ENCODE measurements around the gene KCTD3. TPM values are rescaled to one million over a fixed set of nuclear protein-coding genes. Genes with fewer than 3 reads are reported as not detected.
A peak's percentile ranks its signal among the peaks of the same experiment; 100 is the strongest.

The KCTD3 gene
- total RNA-seq, 1 donor from 2014 or later: 16.9 TPM

- Histone ChIP-seq H3K4me3 (ENCODE audit: low read depth, low read length) (no peak overlapping the region), H3K27me3 (ENCODE audit: control insufficient read depth, insufficient read depth, low read length) (no peaks in the 10 kb centered on the region), H3K36me3 (ENCODE audit: control insufficient read depth, insufficient read depth, low read length) (peaks cover 1% of the 10 kb centered on the region)
- TF ChIP-seq CTCF (IDR thresholded peaks at IDR 0.05; ENCODE audit: insufficient read depth, low read length, poor library complexity, severe bottlenecking): no peak
- DNase-seq (ENCODE audit: low read depth): no peak
These were observed 36.2 kb downstream of the KCTD3 start for GRCh38 chr1:215603319-215603718.

- Histone ChIP-seq H3K4me3 (ENCODE audit: low read depth, low read length) (no peak overlapping the region), H3K27me3 (ENCODE audit: control insufficient read depth, insufficient read depth, low read length) (no peaks in the 10 kb centered on the region), H3K36me3 (ENCODE audit: control insufficient read depth, insufficient read depth, low read length) (peaks cover 1% of the 10 kb centered on the region)
- no peak for TF ChIP-seq CTCF (IDR thresholded peaks at IDR 0.05; ENCODE audit: insufficient read depth, low read length, poor library complexity, severe bottlenecking)
- no peak for DNase-seq (ENCODE audit: low read depth)
These were observed 38.0 kb downstream of the KCTD3 start for GRCh38 chr1:215605011-215605621.

GRCh38 chr1:215606036-215606435 is 38.9 kb downstream of the KCTD3 start:
- no peak for DNase-seq (ENCODE audit: low read depth)
- H3K4me3 ChIP-seq (ENCODE audit: low read depth, low read length): no peak overlapping the region
- no peak for TF ChIP-seq CTCF (IDR thresholded peaks at IDR 0.05; ENCODE audit: insufficient read depth, low read length, poor library complexity, severe bottlenecking)
- no peaks in the 10 kb centered on the region for H3K27me3 ChIP-seq (ENCODE audit: control insufficient read depth, insufficient read depth, low read length)
- peaks cover 1% of the 10 kb centered on the region for H3K36me3 ChIP-seq (ENCODE audit: control insufficient read depth, insufficient read depth, low read length)

- Histone ChIP-seq H3K27me3 (ENCODE audit: control insufficient read depth, insufficient read depth, low read length) (no peaks in the 10 kb centered on the region), H3K4me3 (ENCODE audit: low read depth, low read length) (no peak overlapping the region), H3K36me3 (ENCODE audit: control insufficient read depth, insufficient read depth, low read length) (peaks cover 1% of the 10 kb centered on the region)
- peak; percentile 30 for TF ChIP-seq CTCF (IDR thresholded peaks at IDR 0.05; ENCODE audit: insufficient read depth, low read length, poor library complexity, severe bottlenecking)
- no peak for DNase-seq (ENCODE audit: low read depth)
These were observed 39.6 kb downstream of the KCTD3 start for GRCh38 chr1:215606564-215607168.

- Histone ChIP-seq H3K36me3 (ENCODE audit: control insufficient read depth, insufficient read depth, low read length) (peaks cover 1% of the 10 kb centered on the region), H3K4me3 (ENCODE audit: low read depth, low read length) (no peak overlapping the region), H3K27me3 (ENCODE audit: control insufficient read depth, insufficient read depth, low read length) (no peaks in the 10 kb centered on the region)
- no peak for TF ChIP-seq CTCF (IDR thresholded peaks at IDR 0.05; ENCODE audit: insufficient read depth, low read length, poor library complexity, severe bottlenecking)
- DNase-seq (ENCODE audit: low read depth): no peak
These were observed 40.3 kb downstream of the KCTD3 start for GRCh38 chr1:215607412-215607811.

GRCh38 chr1:215608646-215609045 is 41.5 kb downstream of the KCTD3 start:
- TF ChIP-seq CTCF (IDR thresholded peaks at IDR 0.05; ENCODE audit: insufficient read depth, low read length, poor library complexity, severe bottlenecking): no peak
- DNase-seq (ENCODE audit: low read depth): no peak
- Histone ChIP-seq H3K4me3 (ENCODE audit: low read depth, low read length) (no peak overlapping the region), H3K27me3 (ENCODE audit: control insufficient read depth, insufficient read depth, low read length) (no peaks in the 10 kb centered on the region), H3K36me3 (ENCODE audit: control insufficient read depth, insufficient read depth, low read length) (peaks cover 1% of the 10 kb centered on the region)
